Karpas-422 (cell line): Measurements from ENCODE around the gene CLEC4E. TPM values are rescaled to one million over a fixed set of nuclear protein-coding genes. Genes with fewer than 3 reads are reported as not detected.
"Not testable (repeated sequence)": the region's sequence is repeated elsewhere in the genome, so short reads cannot be mapped to it uniquely, and the experiment has no call there.

Source experiments
- DNase-seq: peaks from one replicate; pipeline ENCODE4 v3.0.0-alpha.2; 2015
- H2AFZ ChIP-seq: fragments of 200-600 bp; sonication (generic); 2 replicates; pipeline ENCODE4 v1.6.1; 2014; ENCODE audit warnings: antibody characterized with exemption, low read length, mixed read lengths
- H3K27ac ChIP-seq: fragments of 200-600 bp; sonication (generic); 2 replicates; pipeline ENCODE4 v1.5.1; 2014; ENCODE audit warnings: mild to moderate bottlenecking, low read length, moderate library complexity
- H3K27me3 ChIP-seq: fragments of 200-600 bp; sonication (generic); 2 replicates; pipeline ENCODE4 v1.6.1; 2014; ENCODE audit warnings: low read length, mixed read lengths
- H3K36me3 ChIP-seq: fragments of 200-600 bp; sonication (generic); 2 replicates; pipeline ENCODE4 v1.6.1; 2014; ENCODE audit warnings: low read length, mixed read lengths; ENCODE audit not compliant: insufficient read depth
- H3K4me1 ChIP-seq: fragments of 200-600 bp; sonication (generic); 2 replicates; pipeline ENCODE4 v1.6.1; 2014; ENCODE audit warnings: mild to moderate bottlenecking, low read length, mixed read lengths
- H3K4me2 ChIP-seq: fragments of 200-600 bp; sonication (generic); 2 replicates; pipeline ENCODE4 v1.6.1; 2014; ENCODE audit warnings: low read length, low read depth, mild to moderate bottlenecking; ENCODE audit not compliant: poor library complexity, severe bottlenecking
- H3K4me3 ChIP-seq: fragments of 200-600 bp; sonication (generic); 2 replicates; pipeline ENCODE4 v1.5.1; 2014; ENCODE audit warnings: mild to moderate bottlenecking, antibody characterized with exemption, low read length, mixed read lengths
- H3K79me2 ChIP-seq: fragments of 200-600 bp; sonication (generic); 2 replicates; pipeline ENCODE4 v1.6.1; 2014; ENCODE audit warnings: mild to moderate bottlenecking, low read length, mixed read lengths
- H3K9ac ChIP-seq: fragments of 200-600 bp; sonication (generic); 2 replicates; pipeline ENCODE4 v1.6.0; 2014; ENCODE audit warnings: low read length
- H3K9me2 ChIP-seq: fragments of 200-600 bp; sonication (generic), shearing (Covaris generic); replicated peaks from 2 replicates; pipeline ENCODE4 v1.6.0; 2014; ENCODE audit warnings: mild to moderate bottlenecking, low read length, moderate library complexity; ENCODE audit not compliant: insufficient read depth
- H3K9me3 ChIP-seq: fragments of 300-700, 200-600 bp; sonication (generic); 2 replicates; pipeline ENCODE4 v1.6.1; 2014; ENCODE audit warnings: low read length, mixed read lengths
- H4K20me1 ChIP-seq: fragments of 200-600 bp; sonication (generic); 2 replicates; pipeline ENCODE4 v1.6.1; 2014; ENCODE audit warnings: mild to moderate bottlenecking, antibody characterized with exemption, low read length, low read depth; ENCODE audit not compliant: insufficient read depth
- small RNA-seq: library from RNA; depleted of rRNA; stranded (forward); fragments of <200 nt; gene quantifications from one replicate; pipeline ENCODE3, GENCODE V24; 2014
- total RNA-seq: library from RNA; depleted of rRNA; stranded (reverse); fragments of >200 nt; shearing (Covaris generic); gene quantifications from 2 replicates; pipeline ENCODE4 v1.2.3, GENCODE V29; 2014; ENCODE audit warnings: low replicate concordance; rRNA removed

Gene CLEC4E
- total RNA-seq, 1 experiment from 2014 or later = 1.4 TPM

DNA sequence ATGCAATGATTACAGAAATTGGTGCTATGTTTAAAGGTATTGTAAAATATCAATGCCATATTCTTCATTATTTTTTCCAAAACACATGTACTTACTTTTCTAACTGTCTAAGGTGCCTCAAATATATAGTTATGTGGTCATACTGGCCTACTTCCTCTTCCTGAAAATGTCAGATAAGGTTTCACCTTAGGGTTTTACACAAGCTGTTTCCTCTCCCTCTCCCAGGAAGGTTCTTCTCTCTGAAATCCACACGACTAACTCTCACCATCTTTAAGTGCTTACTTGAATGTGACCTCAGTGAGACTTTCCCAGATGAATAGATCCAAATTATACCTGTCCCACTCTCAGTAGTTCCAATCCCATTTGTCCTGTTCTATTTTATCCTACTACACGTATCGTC, 39.0 kb downstream of the CLEC4E start:
- Histone ChIP-seq H3K4me1 (peaks cover 9% of the 10 kb centered on the region), H2AFZ (peak overlapping the region; percentile 42; the same call in 1 of the 2 replicates), H3K36me3 (no peaks in the 10 kb centered on the region), H3K27me3 (no peaks in the 10 kb centered on the region), H3K4me3 (no peak overlapping the region), H4K20me1 (no peaks in the 10 kb centered on the region), H3K4me2 (no peak overlapping the region), H3K79me2 (no peaks in the 10 kb centered on the region), H3K9me3 (no peaks in the 10 kb centered on the region), H3K27ac (no peak overlapping the region), H3K9ac (no peak overlapping the region), H3K9me2 (no peaks in the 10 kb centered on the region)
- DNase-seq = peak; percentile 56

- no peak overlapping the region for H3K4me3 ChIP-seq
- H3K79me2 ChIP-seq = no peaks in the 10 kb centered on the region
- no peak overlapping the region for H3K27ac ChIP-seq
- no peaks in the 10 kb centered on the region for H3K9me3 ChIP-seq
- H3K9ac ChIP-seq = no peak overlapping the region
- no peaks in the 10 kb centered on the region for H3K9me2 ChIP-seq
- no peaks in the 10 kb centered on the region for H3K36me3 ChIP-seq
- no peaks in the 10 kb centered on the region for H4K20me1 ChIP-seq
- DNase-seq = peak; percentile 46
- no peaks in the 10 kb centered on the region for H3K27me3 ChIP-seq
- H2AFZ ChIP-seq = no peak overlapping the region
- H3K4me1 ChIP-seq = peaks cover 9% of the 10 kb centered on the region
- H3K4me2 ChIP-seq = no peak overlapping the region
These were observed 41.1 kb downstream of the CLEC4E start for GRCh38 chr12:8499616-8500015.

DNA sequence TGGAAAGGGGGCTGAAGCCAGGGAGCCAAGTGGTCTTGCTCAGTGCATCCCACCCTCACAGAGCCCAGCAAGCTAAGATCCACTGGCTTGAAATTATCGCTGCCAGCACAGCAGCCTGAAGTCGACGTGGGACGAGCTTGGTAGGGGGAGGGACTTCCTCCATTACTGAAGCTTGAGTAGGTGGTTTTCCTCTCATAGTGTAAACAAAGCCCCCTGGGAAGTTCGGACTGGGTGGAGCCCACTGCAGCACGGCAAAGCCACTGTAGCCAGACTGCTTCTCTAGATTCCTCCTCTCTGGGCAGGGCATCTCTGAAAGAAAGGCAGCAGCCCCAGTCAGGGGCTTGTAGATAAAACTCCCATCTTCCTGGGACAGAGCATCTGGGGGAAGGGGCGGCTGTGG, 44.6 kb downstream of the CLEC4E start:
- H3K4me3 ChIP-seq, H3K9me3 ChIP-seq, H3K27ac ChIP-seq, H3K27me3 ChIP-seq, H3K9ac ChIP-seq, H3K36me3 ChIP-seq, H3K9me2 ChIP-seq, H3K4me2 ChIP-seq, H3K4me1 ChIP-seq, H2AFZ ChIP-seq, H4K20me1 ChIP-seq, DNase-seq, H3K79me2 ChIP-seq: not testable (repeated sequence)

- not testable (repeated sequence) for H3K4me1 ChIP-seq, H3K27me3 ChIP-seq, H3K9ac ChIP-seq, H3K9me2 ChIP-seq, H3K27ac ChIP-seq, H3K9me3 ChIP-seq, H3K4me3 ChIP-seq, H3K79me2 ChIP-seq, H4K20me1 ChIP-seq, H3K36me3 ChIP-seq, H3K4me2 ChIP-seq, H2AFZ ChIP-seq, DNase-seq
These were observed 45.0 kb downstream of the CLEC4E start for GRCh38 chr12:8495671-8496070.

- Histone ChIP-seq H3K27me3 (no peaks in the 10 kb centered on the region), H4K20me1 (no peaks in the 10 kb centered on the region), H3K9me2 (no peaks in the 10 kb centered on the region), H3K4me3 (no peak overlapping the region), H3K9me3 (no peaks in the 10 kb centered on the region), H3K36me3 (no peaks in the 10 kb centered on the region), H3K4me1 (peaks cover 3% of the 10 kb centered on the region; the same call in 1 of the 2 replicates), H3K9ac (no peak overlapping the region), H3K27ac (no peak overlapping the region), H2AFZ (no peak overlapping the region), H3K79me2 (no peaks in the 10 kb centered on the region), H3K4me2 (no peak overlapping the region)
- peak; percentile 44 for DNase-seq
These were observed 47.6 kb downstream of the CLEC4E start for GRCh38 chr12:8493084-8493483.

DNA sequence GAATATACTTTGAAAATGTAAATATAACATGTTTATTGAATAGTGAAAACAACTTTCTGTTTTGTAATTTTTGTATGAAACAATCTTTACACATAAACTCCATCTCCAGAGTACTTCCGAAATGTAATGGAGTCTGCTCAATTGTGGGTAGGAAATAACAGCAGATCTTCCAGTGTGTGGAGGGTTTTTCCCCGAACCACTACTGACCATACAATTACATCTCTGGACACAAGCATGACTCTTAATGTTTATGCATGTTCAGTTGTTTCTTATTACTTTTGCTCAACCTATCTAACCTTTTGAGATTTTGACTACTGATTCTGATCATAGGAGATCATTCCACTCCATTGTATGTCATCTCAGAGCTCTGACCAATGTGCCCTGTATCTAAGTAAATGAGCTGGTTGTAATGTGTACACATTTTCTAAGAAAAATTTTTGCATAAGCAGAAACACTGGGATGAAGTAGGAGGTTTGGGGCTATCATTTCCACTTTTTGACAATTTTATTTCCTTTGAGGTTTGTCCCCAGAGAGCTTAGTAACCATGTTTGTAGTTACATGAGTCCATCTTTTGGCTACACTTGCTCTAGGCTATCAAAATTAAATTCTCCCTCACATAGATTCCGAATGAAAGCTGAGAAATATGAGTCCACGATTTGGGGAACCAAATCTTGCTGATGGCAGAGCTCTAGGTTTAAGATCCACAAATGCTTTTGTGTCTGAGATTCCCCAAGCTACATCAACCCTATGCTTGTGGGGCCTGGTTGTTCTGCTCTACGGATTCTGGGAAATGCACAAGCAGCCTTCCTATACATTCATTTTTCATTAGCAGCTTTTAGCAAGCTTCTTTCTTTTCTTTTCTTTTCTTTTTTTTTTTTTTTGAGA, 48.8 kb downstream of the CLEC4E start:
- H3K27me3 ChIP-seq = no peaks in the 10 kb centered on the region
- DNase-seq = no peak
- no peak overlapping the region for H3K9ac ChIP-seq
- H3K9me3 ChIP-seq = no peaks in the 10 kb centered on the region
- H2AFZ ChIP-seq = no peak overlapping the region
- H3K4me2 ChIP-seq = no peak overlapping the region
- no peaks in the 10 kb centered on the region for H3K9me2 ChIP-seq
- no peaks in the 10 kb centered on the region for H4K20me1 ChIP-seq
- H3K4me3 ChIP-seq = no peak overlapping the region
- peaks cover 3% of the 10 kb centered on the region; the same call in 1 of the 2 replicates for H3K4me1 ChIP-seq
- H3K27ac ChIP-seq = no peak overlapping the region
- H3K36me3 ChIP-seq = no peaks in the 10 kb centered on the region
- no peaks in the 10 kb centered on the region for H3K79me2 ChIP-seq

Small RNA genes within 50 kb of the gene (small RNA-seq; reads per million reads assigned to genes)
- gene RNU6-275P = not detected

Other genes starting within 250 kb of the CLEC4E start
- gene CLEC6A, start 84.9 kb downstream of the CLEC4E start, total RNA-seq = not detected in 2 replicates
- gene CLEC4D, start 27.4 kb downstream of the CLEC4E start, total RNA-seq = not detected in 2 replicates
- gene AICDA, start 72.0 kb upstream of the CLEC4E start, total RNA-seq = 2.6 and 6.3 TPM in 2 replicates
- gene MFAP5, start 121.9 kb upstream of the CLEC4E start, total RNA-seq = not detected in 2 replicates
- 0.89 and 0.90 TPM in 2 replicates for gene RIMKLB, start 157.1 kb upstream of the CLEC4E start, total RNA-seq